ENCODE data around the gene KCP. TPM values are rescaled to one million over a fixed set of nuclear protein-coding genes. Genes with fewer than 3 reads are reported as not detected.
A peak's percentile ranks its signal among the peaks of the same experiment; 100 is the strongest.

Gene KCP
- polyA plus RNA-seq, 1 of the 3 experiments (the other 2 are of a cell fraction) = not detected

- Histone ChIP-seq H3K4me3 (ENCODE audit: low read depth in 2 of 2, low read length in 1 of 2) (no peak overlapping the region), H4K20me1 (ENCODE audit: insufficient read depth) (no peaks in the 10 kb centered on the region), H3F3A (replicated peaks; ENCODE audit: insufficient read depth) (no peaks in the 10 kb centered on the region), H3K9ac (no peak overlapping the region), H3K4me1 (ENCODE audit: control insufficient read depth in 1 of 2, insufficient read depth in 2 of 2, low read depth in 1 of 2, low read length in 1 of 2) (peaks cover 0 to 3% of the 10 kb centered on the region in 2 experiments; a peak in 1 of 4 replicates), H3K9me2 (no peaks in the 10 kb centered on the region), H3K4me2 (no peak overlapping the region), H3K27me3 (ENCODE audit: insufficient read depth) (peaks cover 37% of the 10 kb centered on the region), H3K79me2 (ENCODE audit: insufficient read depth) (no peaks in the 10 kb centered on the region), H3K27ac (ENCODE audit: low read depth in 2 of 2, low read length in 1 of 2) (no peak overlapping the region), H3K36me3 (replicated peaks in 1 of 2; ENCODE audit: control insufficient read depth in 1 of 2, insufficient read depth in 2 of 2, low read length in 1 of 2) (no peaks in the 10 kb centered on the region), H2AFZ (ENCODE audit: low read depth) (no peak overlapping the region), H3K9me3 (no peaks in the 10 kb centered on the region)
- no peak for TF ChIP-seq RAD21 (IDR thresholded peaks at IDR 0.05; ENCODE audit: low read length)
- 89% methylated on average over 58 of the region's 69 CpGs for WGBS (ENCODE audit: low lambda C conversion rate)
- peak; percentile 23 for DNase-seq
- ChIA-PET POLR2A (no interaction called here), CTCF (interaction anchor here (0.8 to 2.2 kb wide), 4 partner anchors 12 to 248 kb away, joined by 4 to 8 read pairs (median 4); no protein-coding TSS in a partner anchor)
These were observed 5.5 kb upstream of the KCP start for GRCh38 chr7:128915841-128916642.

- 85% methylated on average over 29 of the region's 34 CpGs for WGBS (ENCODE audit: low lambda C conversion rate)
These were observed 4.8 kb upstream of the KCP start for GRCh38 chr7:128915271-128915819.

More at GRCh38 chr7:128915271-128915819, 4.8 kb upstream of the KCP start:
- Histone ChIP-seq H2AFZ (ENCODE audit: low read depth) (no peak overlapping the region), H3F3A (replicated peaks; ENCODE audit: insufficient read depth) (no peaks in the 10 kb centered on the region), H3K9me3 (no peaks in the 10 kb centered on the region), H4K20me1 (ENCODE audit: insufficient read depth) (no peaks in the 10 kb centered on the region), H3K4me2 (no peak overlapping the region), H3K9me2 (no peaks in the 10 kb centered on the region), H3K4me1 (ENCODE audit: control insufficient read depth in 1 of 2, insufficient read depth in 2 of 2, low read depth in 1 of 2, low read length in 1 of 2) (no peaks in the 10 kb centered on the region; a peak in 1 of 4 replicates), H3K27me3 (ENCODE audit: insufficient read depth) (peaks cover 30% of the 10 kb centered on the region), H3K36me3 (replicated peaks in 1 of 2; ENCODE audit: control insufficient read depth in 1 of 2, insufficient read depth in 2 of 2, low read length in 1 of 2) (no peaks in the 10 kb centered on the region), H3K4me3 (ENCODE audit: low read depth in 2 of 2, low read length in 1 of 2) (no peak overlapping the region), H3K27ac (ENCODE audit: low read depth in 2 of 2, low read length in 1 of 2) (no peak overlapping the region), H3K9ac (no peak overlapping the region), H3K79me2 (ENCODE audit: insufficient read depth) (no peaks in the 10 kb centered on the region)
- no peak for TF ChIP-seq POLR2AphosphoS5 (IDR thresholded peaks at IDR 0.05; ENCODE audit: low read depth, low read length)
- no peak for TF ChIP-seq NFIC (IDR thresholded peaks at IDR 0.05; ENCODE audit: borderline replicate concordance)
- TF ChIP-seq SIN3A (IDR thresholded peaks at IDR 0.05; ENCODE audit: borderline replicate concordance, low read depth, low read length) = no peak
- TF ChIP-seq FOXM1 (IDR thresholded peaks at IDR 0.05; ENCODE audit: low read depth) = no peak
- no peak for TF ChIP-seq IRF3 (IDR thresholded peaks at IDR 0.05; ENCODE audit: low read depth, low read length)
- TF ChIP-seq GATA2 (CRISPR knock-in tag; IDR thresholded peaks at IDR 0.05) = no peak
- TF ChIP-seq RXRA (IDR thresholded peaks at IDR 0.05; ENCODE audit: borderline replicate concordance, low read depth) = no peak
- TF ChIP-seq FOXJ3 (CRISPR knock-in tag; IDR thresholded peaks at IDR 0.05) = no peak
- TF ChIP-seq YY1 (IDR thresholded peaks at IDR 0.05; ENCODE audit: low read depth) = no peak
- no peak for TF ChIP-seq RAD21 (IDR thresholded peaks at IDR 0.05; ENCODE audit: low read length)
- TF ChIP-seq TEAD4 (IDR thresholded peaks at IDR 0.05; ENCODE audit: borderline replicate concordance, insufficient read depth) = no peak
- no peak for TF ChIP-seq SMC3 (IDR thresholded peaks at IDR 0.05; ENCODE audit: low read depth, low read length)
- TF ChIP-seq TAF1 (IDR thresholded peaks at IDR 0.05; ENCODE audit: borderline replicate concordance, low read depth, low read length) = no peak
- no peak for TF ChIP-seq CTCF (IDR thresholded peaks at IDR 0.05)
- ChIA-PET CTCF (interaction anchor here (1.7 to 2.2 kb wide), 3 partner anchors 11 to 176 kb away, joined by 5 to 8 read pairs (median 7); no protein-coding TSS in a partner anchor), POLR2A (no interaction called here)
- no peak for DNase-seq

Data from SK-N-SH (cell line).